COR-L47 (cell line): ENCODE data around the gene ITGB3.

Experiments used
- DNase-seq: peaks from one replicate; lab custom pipeline; 2025; lab: John Stamatoyannopoulos, UW

The ITGB3 gene

DNA sequence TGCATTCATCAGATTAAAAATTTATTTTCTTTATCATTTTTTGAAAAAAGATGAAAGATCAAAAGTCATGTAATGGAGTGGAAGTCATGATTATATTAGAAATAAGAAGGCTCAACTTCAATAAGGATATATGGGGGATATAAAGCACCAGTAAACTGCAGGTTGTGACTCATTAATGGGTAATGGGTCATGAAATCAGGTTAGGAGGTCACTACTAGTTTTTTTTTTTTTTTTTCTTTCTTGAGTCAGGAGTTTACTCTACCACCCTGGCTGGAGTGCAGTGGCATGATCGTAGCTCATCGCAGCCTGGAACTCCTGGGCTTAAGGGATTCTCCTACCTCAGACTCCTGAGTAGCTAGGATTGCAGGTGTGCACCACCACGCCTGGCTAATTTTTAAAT lies 84.4 kb downstream of the ITGB3 start:
- DNase-seq = no peak

DNA sequence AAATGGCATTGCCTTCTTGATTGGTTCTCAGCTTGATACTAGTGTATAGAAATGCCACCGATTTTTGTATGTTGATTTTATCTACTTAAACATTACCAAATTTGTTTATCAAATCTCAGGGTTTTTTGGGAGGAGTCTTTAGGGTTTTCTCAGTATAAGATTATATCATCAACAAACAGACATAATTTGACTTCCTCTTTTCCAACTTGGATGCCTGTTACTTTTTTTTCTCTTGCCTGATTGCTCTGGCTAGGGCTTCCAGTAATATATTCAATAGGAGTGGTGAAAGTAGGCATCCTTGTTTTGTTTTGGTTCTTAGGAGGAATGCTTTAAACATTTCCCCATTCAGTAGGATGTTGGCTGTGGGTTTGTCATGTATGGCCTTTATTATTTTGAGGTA lies 99.2 kb downstream of the ITGB3 start:
- no peak for DNase-seq

DNA sequence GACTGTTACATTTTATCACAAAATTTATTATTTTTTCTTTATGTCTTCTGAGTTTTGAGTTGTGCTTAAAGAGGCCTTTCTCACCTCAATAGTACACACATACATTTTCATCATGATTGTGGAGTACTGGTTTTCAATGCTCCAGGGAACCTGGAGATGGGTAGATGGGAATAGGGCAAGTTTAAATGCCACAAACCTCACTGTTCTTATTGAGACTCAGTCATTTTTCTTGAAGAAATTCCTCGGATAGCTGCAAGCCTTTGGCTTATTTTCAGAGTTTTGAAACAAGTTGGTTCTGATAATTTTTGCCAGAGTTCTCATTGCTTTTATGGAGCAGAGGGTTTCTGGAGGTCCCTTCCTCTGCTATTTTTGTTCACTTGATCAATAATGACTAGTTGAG lies 105.0 kb downstream of the ITGB3 start:
- no peak for DNase-seq
